K562 (cell line): ENCODE results near the gene FOXS1. TPM values are rescaled to one million over a fixed set of nuclear protein-coding genes. Genes with fewer than 3 reads are reported as not detected.

Source experiments
- ATF6 ChIP-seq: sonication (generic); formaldehyde crosslinking; IDR thresholded peaks from 2 replicates; pipeline ENCODE4 v1.4.0; 2020; ENCODE audit warnings: mild to moderate bottlenecking, missing genetic modification reagents
- CREB3 ChIP-seq: fragments of 450-650 bp; conservative IDR thresholded peaks from 2 replicates; pipeline ENCODE4 v1.6.1; 2016; ENCODE audit warnings: missing genetic modification characterization, low read depth, mild to moderate bottlenecking, missing compliant biosample characterization, moderate library complexity
- DACH1 ChIP-seq: fragments of 450-650 bp; IDR thresholded peaks from 2 replicates; pipeline ENCODE4 v1.6.1; 2018; ENCODE audit not compliant: partially characterized antibody
- E2F3 ChIP-seq: fragments of 250-450 bp; sonication (Bioruptor Pico); IDR thresholded peaks from 2 replicates; pipeline ENCODE4 v1.4.0; 2020; ENCODE audit warnings: mild to moderate bottlenecking
- ELF4 ChIP-seq: fragments of 450-650 bp; formaldehyde crosslinking; IDR thresholded peaks from 2 replicates; pipeline ENCODE4 v1.4.0; 2022; ENCODE audit warnings: missing genetic modification characterization
- FIP1L1 ChIP-seq: fragments of 200-400 bp; formaldehyde crosslinking; IDR thresholded peaks from 2 replicates; pipeline ENCODE4 v1.6.1; 2018; ENCODE audit warnings: mild to moderate bottlenecking, low read depth, low read length; ENCODE audit not compliant: poor library complexity, severe bottlenecking
- HOXB6 ChIP-seq: fragments of 250-450 bp; sonication (Bioruptor Pico); IDR thresholded peaks from 2 replicates; pipeline ENCODE4 v1.5.1; 2022; ENCODE audit warnings: mild to moderate bottlenecking, borderline replicate concordance
- KDM1A ChIP-seq, 2 experiments: fragments of 450-650 bp; IDR thresholded peaks; 2 replicates each; pipeline ENCODE4 v1.6.1; 2016; ENCODE audit warnings: mild to moderate bottlenecking in 2 of 2
- KHSRP ChIP-seq: fragments of 450-650 bp; IDR thresholded peaks from 2 replicates; pipeline ENCODE4 v1.6.1; 2017
- LARP7 ChIP-seq: fragments of 450-650 bp; IDR thresholded peaks from 2 replicates; pipeline ENCODE4 v1.6.1; 2016
- LCOR ChIP-seq: sonication (generic); formaldehyde crosslinking; IDR thresholded peaks from 2 replicates; pipeline ENCODE4 v1.8.0; 2022; ENCODE audit warnings: mild to moderate bottlenecking, missing genetic modification reagents
- MTA3 ChIP-seq: fragments of 450-650 bp; formaldehyde crosslinking; IDR thresholded peaks from 2 replicates; pipeline ENCODE4 v1.6.1; 2017; ENCODE audit warnings: mild to moderate bottlenecking, borderline replicate concordance
- NFE2 ChIP-seq: IDR thresholded peaks from 2 replicates; pipeline ENCODE4 v1.6.1; 2014; ENCODE audit warnings: antibody characterized with exemption, low read depth
- SETDB1 ChIP-seq: IDR thresholded peaks from one replicate; pipeline ENCODE4 v1.6.1; 2012; ENCODE audit warnings: low read length, control low read depth, inconsistent platforms
- SMARCC2 ChIP-seq: fragments of 450-650 bp; IDR thresholded peaks from 2 replicates; pipeline ENCODE4 v1.6.1; 2017; ENCODE audit warnings: antibody characterized with exemption, moderate library complexity, mild to moderate bottlenecking, low read depth
- SP1 ChIP-seq: sonication (generic); formaldehyde crosslinking; IDR thresholded peaks from 2 replicates; pipeline ENCODE4 v1.8.1; 2022; ENCODE audit warnings: mild to moderate bottlenecking, missing genetic modification reagents
- ZFP91 ChIP-seq: sonication (generic); formaldehyde crosslinking; IDR thresholded peaks from 2 replicates; pipeline ENCODE4 v1.8.0; 2022; ENCODE audit warnings: mild to moderate bottlenecking, missing genetic modification reagents
- ZNF12 ChIP-seq: sonication (generic); formaldehyde crosslinking; IDR thresholded peaks from 2 replicates; pipeline ENCODE4 v1.4.0; 2020; ENCODE audit warnings: mild to moderate bottlenecking, missing genetic modification reagents
- polyA plus RNA-seq, 8 experiments: library from polyadenylated mRNA; depleted of rRNA in 4 of 8; stranded (reverse) in 5 of 8; unstranded in 3 of 8; fragments of >200 nt; fragmentation: Nextera tagmentation in 2 of 8; fragmentation: Illumina TruSeq in 1 of 8; extraction: Ambion mirVana in 2 of 8; extraction: Trizol in 1 of 8; gene quantifications; 2 replicates each; pipeline versions ENCODE4 v1.2.1 to v1.2.3, GENCODE V29; 2011 to 2014; ENCODE audit warnings: inconsistent platforms in 1 of 8, missing spikeins in 1 of 8
- total RNA-seq, 7 experiments: library from RNA; depleted of rRNA in 6 of 7; stranded (reverse); fragments of >200 nt in 6 of 7; fragmentation: Illumina TruSeq in 2 of 7; extraction: Trizol in 2 of 7; gene quantifications; 2 replicates each; pipeline versions ENCODE4 v1.2.1 to v1.2.3, GENCODE V29; 2011 to 2021; ENCODE audit warnings: low replicate concordance in 1 of 7
- TF ChIP-seq, protein P1 (sequence below): IDR thresholded peaks from 3 replicates; pipeline ENCODE4 v1.6.1; 2011; ENCODE audit warnings: borderline replicate concordance, mild to moderate bottlenecking; ENCODE audit not compliant: insufficient read length, insufficient read depth
- TF ChIP-seq, protein P2 (sequence below): sonication (generic); formaldehyde crosslinking; IDR thresholded peaks from 2 replicates; pipeline ENCODE4 v1.5.0; 2020; ENCODE audit warnings: missing genetic modification reagents

Gene FOXS1
- total and polyA plus RNA-seq, 9 of the 15 experiments (the other 6 are each of a cell fraction or from before 2014, with no cell fraction given), result not detected

DNA sequence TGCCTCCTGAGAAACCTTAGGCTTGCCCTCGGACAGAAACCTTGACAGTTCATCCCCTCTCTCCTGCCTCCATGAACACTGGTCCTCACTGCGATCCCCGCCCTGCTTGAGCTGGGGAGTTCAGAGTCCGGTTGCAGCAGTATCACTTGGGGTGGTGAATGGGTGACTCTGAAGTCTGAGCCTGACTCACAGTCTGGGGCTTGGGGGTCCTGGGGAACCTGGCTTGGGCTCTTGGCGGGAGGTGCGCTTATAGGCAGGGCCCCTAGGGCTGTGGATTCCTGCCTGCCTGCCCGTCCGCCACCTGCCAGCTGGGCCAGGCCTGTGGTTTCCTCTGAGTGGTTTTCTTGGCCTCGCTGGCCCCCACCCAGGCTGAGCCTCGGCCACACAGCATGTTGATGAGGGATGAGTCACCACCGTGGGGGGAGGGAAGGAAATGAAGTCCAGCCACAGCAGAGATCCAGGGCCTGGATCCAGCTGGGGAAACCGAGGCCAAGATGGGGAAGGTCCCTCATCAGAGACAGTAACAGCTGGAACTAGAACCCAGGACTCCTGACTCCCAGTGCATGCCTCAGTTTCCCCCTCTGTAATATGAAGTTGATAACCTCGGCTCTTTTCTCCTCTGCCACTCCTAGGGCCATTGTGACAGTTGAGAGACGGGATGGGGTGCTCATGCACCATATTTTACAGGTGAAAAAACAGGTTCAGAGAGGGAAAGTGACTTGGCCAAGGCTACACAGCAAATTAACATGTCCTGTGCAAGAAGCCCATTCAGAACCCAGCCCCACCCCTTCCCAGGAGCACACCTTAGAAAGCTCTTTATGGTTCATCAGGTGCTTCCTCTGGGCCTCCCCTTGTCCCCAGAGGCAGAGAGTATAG is 9.2 kb downstream of the FOXS1 start (continued):
- TF ChIP-seq, protein P1, sequence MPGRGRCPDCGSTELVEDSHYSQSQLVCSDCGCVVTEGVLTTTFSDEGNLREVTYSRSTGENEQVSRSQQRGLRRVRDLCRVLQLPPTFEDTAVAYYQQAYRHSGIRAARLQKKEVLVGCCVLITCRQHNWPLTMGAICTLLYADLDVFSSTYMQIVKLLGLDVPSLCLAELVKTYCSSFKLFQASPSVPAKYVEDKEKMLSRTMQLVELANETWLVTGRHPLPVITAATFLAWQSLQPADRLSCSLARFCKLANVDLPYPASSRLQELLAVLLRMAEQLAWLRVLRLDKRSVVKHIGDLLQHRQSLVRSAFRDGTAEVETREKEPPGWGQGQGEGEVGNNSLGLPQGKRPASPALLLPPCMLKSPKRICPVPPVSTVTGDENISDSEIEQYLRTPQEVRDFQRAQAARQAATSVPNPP, result no peak
- TF ChIP-seq LARP7 (no peak), DACH1 (peak; percentile 36), FIP1L1 (no peak), SMARCC2 (peak; percentile 85), ATF6 (CRISPR knock-in tag) (no peak), MTA3 (peak; percentile 72; the same call in 1 of the 2 replicates), ZNF12 (CRISPR knock-in tag) (no peak), KHSRP (no peak), E2F3 (CRISPR knock-in tag) (no peak), NFE2 (peak; percentile 54), ZFP91 (no peak), SETDB1 (no peak), HOXB6 (CRISPR knock-in tag) (no peak), CREB3 (tag) (no peak), ELF4 (CRISPR knock-in tag) (no peak), LCOR (CRISPR knock-in tag) (peak; percentile 20; the same call in 1 of the 2 replicates), SP1 (CRISPR knock-in tag) (peak; percentile 5; the same call in 1 of the 2 replicates), KDM1A (IDR thresholded peaks at IDR 0.05) (peak; percentile 35 to 62; a peak in 2 of 4 replicates)
- TF ChIP-seq, protein P2, sequence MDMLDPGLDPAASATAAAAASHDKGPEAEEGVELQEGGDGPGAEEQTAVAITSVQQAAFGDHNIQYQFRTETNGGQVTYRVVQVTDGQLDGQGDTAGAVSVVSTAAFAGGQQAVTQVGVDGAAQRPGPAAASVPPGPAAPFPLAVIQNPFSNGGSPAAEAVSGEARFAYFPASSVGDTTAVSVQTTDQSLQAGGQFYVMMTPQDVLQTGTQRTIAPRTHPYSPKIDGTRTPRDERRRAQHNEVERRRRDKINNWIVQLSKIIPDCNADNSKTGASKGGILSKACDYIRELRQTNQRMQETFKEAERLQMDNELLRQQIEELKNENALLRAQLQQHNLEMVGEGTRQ, result no peak
